GM19397 (cell line): ENCODE data around the gene AMH.
"Not testable (repeated sequence)": the region's sequence is repeated elsewhere in the genome, so short reads cannot be mapped to it uniquely, and the experiment has no call there.

Source experiments
- ATAC-seq: cut with Tn5 transposase; IDR thresholded peaks from one replicate; pipeline ENCODE4 v1.9.1; 2021; ENCODE audit warnings: mild to moderate bottlenecking, moderate library complexity; ENCODE audit not compliant: unreplicated experiment

Gene AMH

GRCh38 chr19:2249010-2249866, at the start of gene AMH:
Gene AMH, plus strand, starts transcription at chr19:2249323. Its CDS starts 10 bp downstream, at chr19:2249333.
- ATAC-seq, result no peak

DNA sequence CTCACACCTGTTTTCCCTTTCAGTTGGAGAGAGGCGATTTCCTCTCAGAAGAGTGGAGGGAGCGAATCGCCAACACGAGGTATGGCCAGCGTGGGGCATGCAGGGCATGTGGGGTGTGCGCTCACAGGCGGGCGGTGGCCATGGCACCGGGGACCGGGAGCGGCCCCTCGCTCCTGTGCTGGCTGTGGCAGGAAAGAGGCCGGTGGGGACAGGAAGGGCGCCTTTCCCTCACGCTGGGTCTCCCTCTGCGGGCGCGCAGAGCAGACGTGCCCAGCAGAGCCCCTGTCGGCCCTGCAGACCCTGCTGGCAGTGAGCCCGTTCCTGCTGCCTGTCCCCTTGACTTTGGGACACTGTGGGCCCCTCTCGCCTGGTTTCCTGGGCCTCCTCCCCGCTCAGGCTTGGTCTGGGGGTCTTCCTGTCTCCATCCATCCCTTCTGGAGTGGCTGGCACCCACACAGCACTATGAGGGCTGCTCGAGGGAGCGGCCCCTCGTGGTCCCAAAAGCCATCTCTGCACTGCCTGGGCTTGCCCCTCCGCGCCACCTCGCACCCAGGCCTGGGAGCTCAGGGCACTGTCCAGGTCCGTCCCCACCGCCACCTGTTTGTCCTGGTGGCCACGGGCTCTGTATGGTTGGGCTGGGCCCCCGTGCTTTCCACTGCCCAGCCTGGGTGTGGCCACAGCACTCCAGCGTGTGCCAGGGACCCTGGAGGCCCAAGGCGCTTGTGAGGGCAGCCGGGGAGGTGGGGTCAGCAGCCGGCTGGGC, 49.1 kb upstream of the AMH start:
- no peak for ATAC-seq

DNA sequence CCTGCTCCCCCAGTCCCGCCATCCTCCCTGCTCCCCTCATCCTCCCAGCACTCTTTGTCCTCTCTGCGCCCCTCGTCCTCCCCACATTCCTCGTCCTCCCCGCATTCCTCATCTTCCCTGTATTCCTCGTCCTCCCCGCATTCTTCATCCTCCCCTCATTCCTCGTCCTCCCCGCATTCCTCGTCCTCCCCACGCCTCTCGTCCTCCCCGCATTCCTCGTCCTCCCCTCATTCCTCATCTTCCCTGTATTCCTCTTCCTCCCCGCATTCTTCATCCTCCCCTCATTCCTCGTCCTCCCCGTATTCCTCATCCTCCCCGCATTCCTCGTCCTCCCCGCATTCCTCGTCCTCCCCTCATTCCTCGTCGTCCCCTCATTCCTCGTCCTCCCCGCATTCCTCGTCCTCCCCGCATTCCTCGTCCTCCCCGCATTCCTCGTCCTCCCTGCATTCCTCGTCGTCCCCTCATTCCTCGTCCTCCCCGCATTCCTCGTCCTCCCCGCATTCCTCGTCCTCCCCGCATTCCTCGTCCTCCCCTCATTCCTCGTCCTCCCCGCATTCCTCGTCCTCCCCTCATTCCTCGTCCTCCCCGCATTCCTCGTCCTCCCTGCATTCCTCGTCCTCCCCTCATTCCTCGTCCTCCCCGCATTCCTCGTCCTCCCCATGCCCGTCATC, 48.4 kb upstream of the AMH start:
- not testable (repeated sequence) for ATAC-seq

DNA sequence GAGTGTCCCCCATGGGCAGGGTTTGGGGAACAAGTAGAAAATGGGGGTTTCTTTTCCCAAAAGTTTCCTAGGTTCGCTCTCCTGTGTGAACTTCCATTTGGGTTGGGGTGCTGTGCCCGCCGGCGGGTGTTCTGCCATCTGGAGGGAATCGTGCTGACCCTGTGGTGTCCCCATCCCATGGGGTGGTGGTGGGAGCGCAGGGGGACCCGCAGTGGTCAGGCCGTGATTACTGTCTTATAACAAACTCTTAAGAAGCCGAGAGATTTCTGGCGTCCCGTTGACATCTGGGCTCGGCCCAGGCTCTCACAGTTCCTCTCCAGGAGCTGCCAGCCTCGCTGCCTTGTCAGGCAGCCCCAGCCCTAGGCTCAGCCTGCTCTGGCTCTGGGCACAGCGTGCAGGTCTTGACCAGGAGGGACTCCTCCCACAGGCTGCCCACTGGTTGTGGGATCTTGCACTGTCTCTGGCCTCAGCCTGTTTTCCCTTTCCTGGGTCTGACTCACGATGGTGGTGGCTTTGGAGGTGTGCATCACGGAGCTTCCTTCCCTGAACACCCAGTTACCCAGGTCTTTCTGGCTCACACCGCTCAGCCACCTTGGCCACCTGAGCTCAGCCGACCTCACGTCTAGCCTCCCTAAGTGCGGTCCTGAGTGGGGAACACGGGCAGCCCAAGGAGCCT, 47.5 kb upstream of the AMH start:
- no peak for ATAC-seq

DNA sequence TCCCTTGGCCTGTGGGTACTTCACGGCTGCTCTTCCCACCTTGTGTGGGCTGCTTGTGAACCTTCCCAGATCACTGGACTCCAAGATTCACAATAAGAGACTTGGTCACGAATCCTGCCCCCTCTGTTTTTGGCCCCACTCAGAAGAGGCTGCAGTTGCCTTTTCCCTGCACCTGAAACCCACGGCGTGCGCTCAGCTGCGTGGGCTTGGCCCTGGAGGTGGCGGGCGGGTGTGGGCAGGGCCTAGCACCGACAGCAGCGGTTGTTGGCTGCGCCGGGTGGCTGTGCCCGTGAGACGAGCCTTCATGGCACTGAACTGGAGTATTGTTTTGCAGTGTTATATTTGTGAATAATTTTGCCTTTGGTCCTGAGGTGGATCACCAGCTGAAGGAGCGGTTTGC, 46.8 kb upstream of the AMH start:
- ATAC-seq, result no peak

DNA sequence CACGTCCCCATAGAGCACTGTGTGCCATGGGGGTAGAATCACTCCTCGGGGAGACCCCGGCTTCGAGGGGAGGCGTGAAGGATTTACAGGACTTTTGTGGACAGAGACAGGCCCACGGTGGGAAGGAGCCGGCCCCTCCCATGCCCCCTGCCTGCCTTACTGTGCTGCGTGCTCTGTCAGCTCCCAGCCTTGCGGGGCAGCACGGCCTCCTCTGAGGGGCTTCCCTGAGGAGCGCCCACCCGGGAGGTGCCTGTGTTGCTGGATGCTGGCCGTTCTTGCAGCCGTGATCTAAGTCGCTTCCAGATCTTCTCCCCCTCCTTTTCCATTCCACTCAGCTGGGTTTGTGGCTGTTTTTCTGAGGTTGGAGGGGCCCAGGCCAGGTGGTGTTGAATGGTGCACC, 42.1 kb upstream of the AMH start:
- ATAC-seq, result no peak

GRCh38 chr19:2207991-2208860, 40.9 kb upstream of the AMH start:
- no peak for ATAC-seq

DNA sequence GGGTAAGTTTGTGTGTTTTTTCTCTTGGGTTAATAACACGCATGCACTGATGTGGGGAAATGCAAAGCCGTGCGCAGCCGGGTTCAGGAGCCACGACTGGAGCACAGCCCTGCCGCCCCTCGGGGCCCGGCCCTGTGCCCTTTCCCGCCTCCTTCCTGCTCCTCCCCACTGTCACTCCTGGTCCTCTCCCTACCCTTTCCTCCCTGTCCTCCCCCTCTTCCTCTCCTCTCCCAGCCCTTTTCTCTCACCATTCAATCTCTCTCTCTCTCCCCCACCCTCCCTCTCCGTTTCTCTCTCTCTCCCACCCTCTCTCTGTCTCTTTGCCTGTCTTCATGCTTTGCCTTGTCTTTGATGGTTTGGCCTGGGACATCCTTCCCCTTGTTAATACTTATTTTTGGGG, 40.1 kb upstream of the AMH start:
- ATAC-seq, result no peak

DNA sequence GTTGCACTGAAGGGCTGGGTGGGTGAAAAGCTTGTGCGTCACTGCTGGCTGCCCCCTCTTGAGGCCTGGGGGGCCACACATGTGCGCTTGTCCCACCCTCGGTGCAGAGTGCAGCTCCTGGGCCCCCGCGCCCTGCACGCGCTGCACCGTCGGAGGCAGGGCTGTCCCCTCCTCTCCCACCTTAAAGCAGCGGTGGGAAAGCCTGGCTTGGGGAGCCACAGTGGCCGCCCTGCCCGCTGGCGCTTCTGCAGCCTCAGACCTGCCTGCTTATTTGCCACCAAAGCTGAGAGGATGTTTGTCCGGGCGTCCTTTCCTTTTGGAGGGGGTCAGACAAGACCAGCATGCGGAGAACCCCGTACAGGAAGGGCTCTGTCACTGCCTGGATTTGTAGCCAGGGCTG, 39.7 kb upstream of the AMH start:
- no peak for ATAC-seq

DNA sequence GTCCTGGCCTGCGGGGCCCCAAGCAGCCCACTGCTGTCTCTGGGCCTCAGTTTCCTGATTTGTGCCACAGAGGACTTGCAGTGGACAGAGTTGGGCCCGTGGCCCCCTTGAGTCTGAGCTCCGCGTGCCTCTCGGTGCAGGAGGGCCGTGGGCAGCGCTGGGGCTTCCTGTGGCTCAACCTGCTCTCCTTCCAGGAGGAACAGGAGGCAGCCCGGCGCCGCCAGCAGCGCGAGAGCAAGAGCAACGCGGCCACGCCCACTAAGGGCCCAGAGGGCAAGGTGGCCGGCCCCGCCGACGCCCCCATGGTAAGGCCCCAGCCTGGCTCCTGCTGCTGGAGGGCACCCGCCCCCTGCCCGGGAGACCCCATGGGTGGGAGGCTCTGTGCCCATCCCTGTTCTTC, 38.9 kb upstream of the AMH start:
- ATAC-seq, result no peak

- ATAC-seq, result no peak
These were observed 38.0 kb upstream of the AMH start for GRCh38 chr19:2210987-2211740.

DNA sequence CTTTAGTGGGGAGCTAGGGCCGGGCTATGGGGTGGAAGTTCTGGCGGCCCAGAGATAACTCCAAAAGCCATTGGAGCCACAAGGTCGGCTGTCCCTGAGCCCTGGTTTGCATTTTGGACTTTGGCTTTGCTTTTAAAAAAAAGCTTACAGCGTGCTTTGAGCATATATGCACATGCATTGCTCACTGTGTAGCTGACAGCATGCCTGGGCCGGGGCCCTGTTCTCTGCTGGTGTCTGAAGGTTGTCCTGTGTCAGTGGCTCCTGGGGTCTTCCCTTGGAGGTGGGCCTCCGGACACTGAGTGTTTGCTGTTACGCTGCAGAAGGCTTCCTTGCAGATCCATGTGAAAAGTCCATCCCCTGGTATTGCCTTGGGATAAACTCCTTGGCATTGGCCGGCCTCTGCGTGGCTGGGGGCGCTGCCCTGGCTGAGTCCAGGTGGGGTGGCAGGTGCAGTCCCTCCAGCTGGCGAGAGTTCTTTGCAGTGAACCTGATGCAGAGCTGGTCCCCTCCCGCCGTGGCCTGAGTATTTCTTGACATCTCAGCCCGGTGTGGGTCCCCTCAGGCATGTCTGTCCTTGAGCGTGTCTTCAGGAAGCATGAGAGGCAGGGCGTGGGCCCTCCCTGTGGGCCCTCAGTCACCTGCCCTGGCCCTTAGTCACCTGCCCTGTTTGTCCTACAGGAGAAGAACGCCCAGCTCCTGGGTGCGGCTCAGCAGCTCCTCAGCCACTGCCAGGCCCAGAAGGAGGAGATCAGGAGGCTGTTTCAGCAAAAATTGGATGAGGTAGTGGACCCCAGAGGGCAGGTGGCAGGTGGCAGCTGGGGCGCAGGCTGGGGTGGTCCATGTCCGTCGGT, 36.0 kb upstream of the AMH start:
- ATAC-seq, result no peak

DNA sequence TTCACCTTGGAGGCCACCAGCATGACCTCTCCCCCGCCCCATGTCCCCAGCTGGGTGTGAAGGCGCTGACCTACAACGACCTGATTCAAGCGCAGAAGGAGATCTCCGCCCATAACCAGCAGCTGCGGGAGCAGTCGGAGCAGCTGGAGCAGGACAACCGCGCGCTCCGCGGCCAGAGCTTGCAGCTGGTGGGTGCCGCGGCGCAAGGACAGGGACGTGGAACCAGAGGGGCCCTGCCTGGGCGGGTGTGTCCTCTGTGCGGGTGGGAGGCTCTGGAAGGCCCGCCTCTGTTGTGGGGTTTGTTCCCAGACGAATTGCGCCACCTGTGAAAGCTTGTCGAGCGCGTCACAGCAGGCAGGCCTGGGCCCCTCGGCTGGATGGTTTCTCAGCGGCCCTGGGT, 35.3 kb upstream of the AMH start:
- no peak for ATAC-seq

DNA sequence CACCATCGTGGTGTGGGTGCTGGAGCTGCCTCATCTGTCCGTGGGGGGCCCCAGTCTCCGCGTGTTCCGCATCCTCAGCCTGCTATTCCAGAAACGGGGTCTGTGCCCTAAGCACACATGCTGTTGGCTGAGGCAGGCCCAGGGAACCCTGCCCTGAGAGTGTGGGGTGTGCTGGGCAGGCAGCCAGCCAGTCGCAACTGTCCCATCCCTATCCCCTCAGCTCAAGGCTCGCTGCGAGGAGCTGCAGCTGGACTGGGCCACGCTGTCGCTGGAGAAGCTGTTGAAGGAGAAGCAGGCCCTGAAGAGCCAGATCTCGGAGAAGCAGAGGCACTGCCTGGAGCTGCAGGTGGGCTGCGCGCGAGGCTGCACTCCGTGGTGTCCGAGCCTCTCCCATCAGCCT, 34.9 kb upstream of the AMH start:
- ATAC-seq, result no peak

DNA sequence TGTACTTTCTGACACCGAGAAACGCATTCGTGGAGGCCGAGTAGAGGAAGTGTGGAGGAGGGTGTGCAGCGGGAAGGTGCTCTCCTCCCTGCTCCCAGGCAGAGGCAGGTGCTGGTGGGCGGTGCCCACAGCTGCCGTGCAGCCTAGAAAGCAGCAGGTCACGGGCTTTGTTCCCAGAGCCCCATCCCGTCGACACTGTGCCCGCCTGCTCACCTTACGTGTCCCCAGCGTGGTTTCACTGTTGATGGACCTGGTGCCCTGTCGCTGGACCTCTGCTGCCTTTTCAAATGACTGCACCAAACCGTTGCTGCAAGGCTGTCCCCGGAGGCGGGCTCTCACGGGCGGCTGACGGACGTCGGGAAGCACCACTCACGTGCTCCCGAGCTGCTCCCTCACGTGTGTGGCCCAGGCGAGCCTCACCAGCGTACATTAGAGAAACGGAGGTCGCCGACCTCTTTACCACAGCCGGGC, 33.8 kb upstream of the AMH start:
- no peak for ATAC-seq

- no peak for ATAC-seq
These were observed 32.5 kb upstream of the AMH start for GRCh38 chr19:2216361-2217225.

DNA sequence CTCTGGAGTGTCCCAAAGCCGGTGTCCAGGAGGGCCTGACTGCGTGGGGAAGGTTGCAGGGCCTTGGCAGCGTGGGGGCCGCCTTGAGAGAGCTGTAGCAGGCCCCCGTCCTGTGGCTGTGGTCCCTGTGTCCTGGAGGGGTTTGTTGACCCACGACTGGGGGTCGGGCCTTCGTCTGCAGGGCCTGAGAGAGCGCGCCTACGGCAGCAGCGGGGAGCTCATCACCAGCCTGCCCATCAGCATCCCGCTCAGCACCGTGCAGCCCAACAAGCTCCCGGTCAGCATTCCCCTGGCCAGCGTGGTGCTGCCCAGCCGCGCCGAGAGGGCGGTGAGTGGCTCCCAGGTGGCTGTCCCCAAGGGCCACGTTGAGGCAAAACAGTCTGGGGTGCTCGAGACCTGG, 31.5 kb upstream of the AMH start:
- no peak for ATAC-seq

GRCh38 chr19:2219726-2220125, 29.4 kb upstream of the AMH start:
- ATAC-seq, result no peak
